ENCODE data around the gene TMEM86A.
"Not testable (repeated sequence)": the region's sequence is repeated elsewhere in the genome, so short reads cannot be mapped to it uniquely, and the experiment has no call there.

Gene TMEM86A

GRCh38 chr11:18684267-18684666, 14.3 kb upstream of the TMEM86A start:
- no peaks in the 10 kb centered on the region for H3K4me1 Mint-ChIP-seq (ENCODE audit: low read depth)
- peaks cover 7% of the 10 kb centered on the region for H3K27me3 Mint-ChIP-seq
- intact Hi-C loops (cut with micrococcal nuclease), result no loop called here
- H3K4me3 Mint-ChIP-seq, result no peak overlapping the region
- H3K27ac Mint-ChIP-seq, result no peak overlapping the region
- H3K36me3 Mint-ChIP-seq (ENCODE audit: low read depth), result no peaks in the 10 kb centered on the region
- H3K9me3 Mint-ChIP-seq, result no peaks in the 10 kb centered on the region

- H3K36me3 Mint-ChIP-seq (ENCODE audit: low read depth); H3K9me3 Mint-ChIP-seq; H3K27ac Mint-ChIP-seq; intact Hi-C loops (cut with micrococcal nuclease); H3K4me3 Mint-ChIP-seq; H3K27me3 Mint-ChIP-seq: not testable (repeated sequence)
- H3K4me1 Mint-ChIP-seq (ENCODE audit: low read depth), result peaks cover 10% of the 10 kb centered on the region
Measured at GRCh38 chr11:18691467-18692140, 7.0 kb upstream of the TMEM86A start.

DNA sequence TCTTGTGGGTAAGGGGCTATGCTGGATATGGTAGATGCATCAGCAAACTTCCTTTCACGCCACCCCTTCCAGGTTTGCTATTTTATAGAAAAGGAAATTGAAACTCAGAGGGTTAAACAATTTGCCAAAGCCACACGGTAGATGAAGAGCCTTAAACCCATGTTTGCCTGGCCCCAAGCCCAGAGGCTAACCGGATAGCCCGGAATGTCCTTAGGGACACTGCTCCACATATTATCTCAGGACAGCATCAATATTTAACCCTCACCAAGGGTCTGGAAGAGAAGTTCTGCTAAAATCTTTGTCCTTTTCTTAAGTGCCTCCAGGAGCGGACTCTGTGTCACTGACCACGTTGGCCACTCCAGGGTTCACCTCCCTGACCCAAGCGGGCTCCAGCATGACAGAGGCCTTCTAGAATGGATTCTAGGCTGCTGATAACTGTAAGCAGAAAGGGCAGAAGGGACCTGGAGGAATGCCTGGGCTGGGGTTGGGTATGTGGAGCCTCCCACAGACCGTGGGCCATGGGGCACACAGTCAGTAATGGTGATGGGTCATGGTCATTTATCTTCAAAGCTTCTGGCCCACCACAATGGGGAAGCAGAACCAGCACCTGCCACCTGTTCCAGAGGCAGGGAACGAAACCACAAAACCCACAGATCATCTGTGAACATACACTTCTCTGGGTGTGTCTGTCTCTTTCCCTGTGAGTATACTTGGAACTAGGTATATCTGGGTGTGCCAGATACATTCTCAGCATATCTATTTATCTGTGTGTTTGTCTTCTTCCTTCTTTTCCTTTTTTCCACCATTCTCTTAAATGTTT, 5.4 kb upstream of the TMEM86A start:
- no peak overlapping the region for H3K27ac Mint-ChIP-seq
- H3K4me3 Mint-ChIP-seq, result no peak overlapping the region
- no peaks in the 10 kb centered on the region for H3K36me3 Mint-ChIP-seq (ENCODE audit: low read depth)
- H3K27me3 Mint-ChIP-seq, result peaks cover 4% of the 10 kb centered on the region
- H3K9me3 Mint-ChIP-seq, result no peaks in the 10 kb centered on the region
- peaks cover 23% of the 10 kb centered on the region for H3K4me1 Mint-ChIP-seq (ENCODE audit: low read depth)
- intact Hi-C loops (cut with micrococcal nuclease), result no loop called here

GRCh38 chr11:18696638-18697225, 1.8 kb upstream of the TMEM86A start:
- intact Hi-C loops (cut with micrococcal nuclease), result no loop called here
- Mint-ChIP-seq H3K9me3 (no peaks in the 10 kb centered on the region), H3K27me3 (peaks cover 6% of the 10 kb centered on the region), H3K36me3 (ENCODE audit: low read depth) (peaks cover 23% of the 10 kb centered on the region), H3K27ac (peak overlapping the region; percentile 90), H3K4me1 (ENCODE audit: low read depth) (peaks cover 53% of the 10 kb centered on the region), H3K4me3 (no peak overlapping the region)

DNA sequence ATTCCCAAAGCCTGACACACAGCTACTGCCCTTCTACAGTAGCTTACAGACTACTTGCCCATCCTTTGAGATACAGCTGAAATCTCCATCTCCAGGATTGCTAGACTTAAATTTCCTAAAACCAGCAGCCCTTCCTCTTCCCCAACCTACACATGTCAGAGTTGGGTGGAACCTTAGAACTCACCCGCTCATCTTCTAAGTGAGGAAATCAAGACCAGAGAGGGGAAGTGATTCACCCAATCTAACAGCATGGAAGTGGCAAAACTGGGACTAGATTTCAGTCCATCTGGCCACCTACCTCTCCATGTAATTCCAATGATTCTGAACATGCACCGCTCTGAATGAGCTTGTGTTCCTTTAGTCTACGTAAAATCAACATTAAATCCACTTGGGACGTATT, 1.0 kb upstream of the TMEM86A start:
- peaks cover 32% of the 10 kb centered on the region for H3K36me3 Mint-ChIP-seq (ENCODE audit: low read depth)
- H3K27me3 Mint-ChIP-seq, result peaks cover 8% of the 10 kb centered on the region
- intact Hi-C loops (cut with micrococcal nuclease), result no loop called here
- no peaks in the 10 kb centered on the region for H3K9me3 Mint-ChIP-seq
- H3K27ac Mint-ChIP-seq, result peak overlapping the region; percentile 90
- no peak overlapping the region for H3K4me3 Mint-ChIP-seq
- H3K4me1 Mint-ChIP-seq (ENCODE audit: low read depth), result peaks cover 59% of the 10 kb centered on the region

- H3K4me1 Mint-ChIP-seq (ENCODE audit: low read depth), result peaks cover 73% of the 10 kb centered on the region
- H3K27ac Mint-ChIP-seq, result peak overlapping the region; percentile 90
- intact Hi-C loops (cut with micrococcal nuclease), result no loop called here
- no peaks in the 10 kb centered on the region for H3K9me3 Mint-ChIP-seq
- peaks cover 48% of the 10 kb centered on the region for H3K36me3 Mint-ChIP-seq (ENCODE audit: low read depth)
- H3K27me3 Mint-ChIP-seq, result peaks cover 22% of the 10 kb centered on the region
- peak overlapping the region; percentile 86 for H3K4me3 Mint-ChIP-seq
Measured at GRCh38 chr11:18699269-18699596, 654 bp downstream of the TMEM86A start.

GRCh38 chr11:18699848-18700261, 1.3 kb downstream of the TMEM86A start:
- Mint-ChIP-seq H3K9me3 (no peaks in the 10 kb centered on the region), H3K27ac (peak overlapping the region; percentile 90)

DNA sequence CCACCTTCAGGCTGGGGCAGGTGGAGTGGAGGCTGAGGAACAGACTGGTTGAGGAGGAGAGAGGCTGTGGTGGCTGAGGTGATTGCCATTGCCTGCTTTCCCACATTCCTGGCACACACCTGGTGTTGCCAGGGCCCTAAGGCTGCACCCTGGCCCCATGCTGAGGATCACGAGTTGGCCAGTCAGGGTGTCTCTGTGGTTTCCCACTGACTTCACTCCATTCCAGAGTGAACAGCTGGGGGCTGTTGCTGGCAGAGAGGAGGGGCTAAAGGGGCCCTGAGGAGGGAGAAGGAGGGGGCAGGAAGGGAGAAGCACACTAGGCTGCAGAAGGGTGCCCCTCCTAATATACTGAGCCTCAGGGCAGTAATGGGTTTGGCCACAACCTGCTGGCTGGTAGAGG, 1.8 kb downstream of the TMEM86A start:
- Mint-ChIP-seq H3K4me3 (peak overlapping the region; percentile 86), H3K9me3 (no peaks in the 10 kb centered on the region), H3K27ac (peak overlapping the region; percentile 90), H3K36me3 (ENCODE audit: low read depth) (peaks cover 52% of the 10 kb centered on the region), H3K4me1 (ENCODE audit: low read depth) (peaks cover 82% of the 10 kb centered on the region), H3K27me3 (peaks cover 34% of the 10 kb centered on the region)
- intact Hi-C loops (cut with micrococcal nuclease), result loop anchor here (1.0 kb wide), 1 partner anchor 112 kb away; the partner anchor contains the start of gene UEVLD

More at GRCh38 chr11:18699848-18700261, 1.3 kb downstream of the TMEM86A start:
- Mint-ChIP-seq H3K36me3 (ENCODE audit: low read depth) (peaks cover 52% of the 10 kb centered on the region), H3K27me3 (peaks cover 28% of the 10 kb centered on the region), H3K4me1 (ENCODE audit: low read depth) (peaks cover 77% of the 10 kb centered on the region), H3K4me3 (peak overlapping the region; percentile 86)
- intact Hi-C loops (cut with micrococcal nuclease), result loop anchor here (1.0 kb wide), 1 partner anchor 112 kb away; the partner anchor contains the start of gene UEVLD

DNA sequence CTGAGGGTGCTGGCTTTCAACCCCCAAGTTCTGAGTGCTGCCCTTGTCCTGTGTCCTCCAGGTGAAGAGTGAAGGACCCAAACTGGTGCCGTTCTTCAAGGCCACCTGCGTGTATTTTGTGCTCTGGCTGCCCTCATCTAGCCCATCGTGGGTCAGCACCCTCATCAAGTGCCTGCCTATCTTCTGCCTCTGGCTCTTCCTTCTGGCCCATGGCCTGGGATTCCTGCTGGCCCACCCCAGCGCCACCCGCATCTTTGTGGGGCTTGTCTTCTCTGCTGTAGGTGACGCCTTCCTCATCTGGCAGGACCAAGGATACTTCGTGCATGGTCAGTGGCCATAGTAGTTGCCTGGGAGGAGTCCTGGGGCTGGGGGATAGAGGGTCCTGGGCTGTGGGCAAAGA, 2.3 kb downstream of the TMEM86A start:
- H3K36me3 Mint-ChIP-seq (ENCODE audit: low read depth), result peaks cover 52% of the 10 kb centered on the region
- H3K4me3 Mint-ChIP-seq, result peak overlapping the region; percentile 86
- no peaks in the 10 kb centered on the region for H3K9me3 Mint-ChIP-seq
- H3K4me1 Mint-ChIP-seq (ENCODE audit: low read depth), result peaks cover 87% of the 10 kb centered on the region
- peaks cover 38% of the 10 kb centered on the region for H3K27me3 Mint-ChIP-seq
- intact Hi-C loops (cut with micrococcal nuclease), result loop anchor here (1.0 kb wide), 1 partner anchor 113 kb away; the partner anchor contains the start of gene UEVLD
- peak overlapping the region; percentile 90 for H3K27ac Mint-ChIP-seq

GRCh38 chr11:18701614-18702216, 3.1 kb downstream of the TMEM86A start:
- Mint-ChIP-seq H3K4me1 (ENCODE audit: low read depth) (peaks cover 90% of the 10 kb centered on the region), H3K4me3 (no peak overlapping the region), H3K27me3 (peaks cover 45% of the 10 kb centered on the region), H3K36me3 (ENCODE audit: low read depth) (peaks cover 52% of the 10 kb centered on the region), H3K9me3 (no peaks in the 10 kb centered on the region), H3K27ac (peak overlapping the region; percentile 90)
- intact Hi-C loops (cut with micrococcal nuclease), result no loop called here

DNA sequence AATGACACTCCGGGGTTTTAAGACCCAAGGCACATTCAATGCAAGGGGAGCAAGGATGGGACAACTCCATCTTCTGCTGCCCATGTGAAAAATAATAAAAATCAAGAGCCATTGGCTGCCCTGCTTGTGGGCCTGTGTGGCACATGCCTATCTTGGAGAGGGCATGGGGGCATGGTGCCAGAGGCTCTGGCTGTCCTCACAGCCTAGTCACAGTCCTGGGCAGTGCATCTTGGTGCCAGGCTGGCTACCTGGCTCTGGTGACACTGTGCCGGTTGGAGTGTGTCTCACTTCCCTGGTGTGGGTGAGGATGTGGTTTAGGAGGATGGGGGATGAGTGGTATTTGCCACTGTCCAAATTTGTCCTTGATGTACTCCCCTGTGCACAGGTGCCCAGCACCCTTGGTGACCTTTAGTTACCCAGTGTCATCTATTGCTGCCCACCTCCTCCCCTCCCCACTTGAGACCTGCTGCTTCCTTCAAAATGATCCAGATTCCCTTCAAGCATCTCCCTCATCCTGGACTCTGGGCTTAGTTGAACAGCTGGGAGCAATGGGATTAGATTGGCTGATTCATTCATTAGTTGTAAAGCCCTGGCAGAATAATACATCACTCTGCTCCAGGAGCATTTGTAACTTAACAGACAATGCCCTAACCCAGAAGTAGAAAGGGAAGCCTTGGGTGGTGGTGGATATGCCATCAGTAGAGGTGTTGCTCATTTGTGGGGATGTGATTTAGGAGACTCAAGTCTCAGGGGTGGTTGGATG, 4.6 kb downstream of the TMEM86A start:
- H3K9me3 Mint-ChIP-seq, result no peaks in the 10 kb centered on the region
- peaks cover 52% of the 10 kb centered on the region for H3K36me3 Mint-ChIP-seq (ENCODE audit: low read depth)
- H3K4me1 Mint-ChIP-seq (ENCODE audit: low read depth), result peaks cover 91% of the 10 kb centered on the region
- intact Hi-C loops (cut with micrococcal nuclease), result no loop called here
- H3K27ac Mint-ChIP-seq, result no peak overlapping the region
- H3K4me3 Mint-ChIP-seq, result no peak overlapping the region
- H3K27me3 Mint-ChIP-seq, result peaks cover 53% of the 10 kb centered on the region

DNA sequence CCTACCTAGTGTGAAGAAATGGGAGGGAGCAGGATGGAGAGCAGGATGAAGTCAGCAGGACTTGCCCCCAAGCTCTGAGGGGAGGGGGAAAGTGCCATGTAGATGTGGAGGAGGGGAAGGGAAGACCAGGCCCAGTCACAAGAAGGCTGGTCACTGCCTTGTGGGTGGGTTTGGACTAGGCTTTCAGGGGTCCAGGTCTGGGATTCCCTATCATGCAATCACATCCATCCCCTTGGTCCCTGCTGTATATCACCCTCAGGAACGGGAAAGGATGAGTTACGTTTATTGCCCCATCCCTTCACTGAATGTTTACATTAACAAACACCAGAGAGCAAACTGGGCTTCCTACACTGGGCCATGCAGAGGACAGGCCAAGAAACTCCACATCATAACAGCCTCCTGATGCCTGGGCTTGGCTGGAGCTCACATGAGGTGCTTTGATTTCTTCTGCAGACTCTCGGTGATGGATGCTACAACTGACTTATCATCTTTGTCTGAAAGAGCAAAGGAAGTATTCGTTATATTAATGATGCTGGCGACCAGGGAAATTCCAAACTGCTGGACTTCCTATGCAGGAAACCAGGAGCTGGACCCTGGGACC, 5.6 kb downstream of the TMEM86A start:
- no peak overlapping the region for H3K4me3 Mint-ChIP-seq
- peaks cover 50% of the 10 kb centered on the region for H3K36me3 Mint-ChIP-seq (ENCODE audit: low read depth)
- H3K4me1 Mint-ChIP-seq (ENCODE audit: low read depth), result peaks cover 87% of the 10 kb centered on the region
- intact Hi-C loops (cut with micrococcal nuclease), result no loop called here
- H3K27me3 Mint-ChIP-seq, result peaks cover 57% of the 10 kb centered on the region
- no peak overlapping the region for H3K27ac Mint-ChIP-seq
- H3K9me3 Mint-ChIP-seq, result no peaks in the 10 kb centered on the region

GRCh38 chr11:18704698-18705097, 6.1 kb downstream of the TMEM86A start:
- intact Hi-C loops (cut with micrococcal nuclease), result no loop called here
- Mint-ChIP-seq H3K27ac (no peak overlapping the region), H3K36me3 (ENCODE audit: low read depth) (peaks cover 45% of the 10 kb centered on the region), H3K4me3 (no peak overlapping the region), H3K27me3 (peaks cover 61% of the 10 kb centered on the region), H3K4me1 (ENCODE audit: low read depth) (peaks cover 82% of the 10 kb centered on the region), H3K9me3 (no peaks in the 10 kb centered on the region)
